DMS79 treated with DMSO at 0.1 percent for 48 hours (cell line): ENCODE measurements around the gene KRTAP10-7.
"Not testable (repeated sequence)": the region's sequence is repeated elsewhere in the genome, so short reads cannot be mapped to it uniquely, and the experiment has no call there.

Experiments used
- DNase-seq: peaks from one replicate; lab custom pipeline; 2025; lab: John Stamatoyannopoulos, UW

The KRTAP10-7 gene

DNA sequence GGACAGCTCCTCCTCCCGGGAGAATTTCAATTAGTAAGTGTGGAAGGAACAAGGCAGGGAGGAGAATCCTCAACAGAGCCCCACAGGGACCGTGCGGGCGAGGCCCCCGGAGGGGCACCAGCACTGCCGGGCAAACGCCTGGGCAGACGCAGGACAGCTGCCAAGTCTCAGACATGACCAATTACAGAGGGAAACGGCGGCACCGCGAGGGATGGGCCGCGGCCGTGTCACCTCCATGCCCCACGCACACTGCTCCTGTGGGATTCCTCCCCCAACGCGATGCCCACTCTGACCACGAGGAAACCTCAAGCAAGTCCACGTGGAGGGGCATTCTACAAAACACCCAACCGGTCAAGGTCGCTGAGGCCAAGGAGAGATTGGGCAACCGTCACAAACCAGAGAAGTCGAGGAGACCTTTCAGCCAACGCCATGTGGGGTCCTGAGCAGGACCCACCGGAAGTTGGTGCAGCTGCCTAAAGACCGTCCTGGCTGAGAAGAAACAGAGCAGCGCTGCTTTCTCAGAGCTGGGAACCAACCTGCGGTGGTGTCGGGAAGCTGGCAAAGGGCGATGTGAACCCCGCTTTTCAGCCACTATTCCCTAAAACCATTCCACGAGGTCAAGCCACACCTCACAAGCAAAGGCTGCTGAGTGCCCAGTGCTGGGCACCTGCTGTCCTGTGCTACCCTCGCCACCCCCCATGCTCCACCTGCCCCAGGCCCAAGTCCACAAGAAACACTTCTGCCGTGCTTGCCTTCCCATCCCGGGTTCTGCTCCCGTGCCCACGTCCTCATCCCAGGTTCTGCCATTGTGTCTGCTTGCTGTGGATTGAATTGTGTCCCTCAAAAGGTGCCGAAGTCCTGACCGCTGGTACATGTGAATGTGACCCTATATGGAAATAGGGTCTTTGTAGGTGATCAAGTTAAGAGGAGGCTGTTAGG lies 28.3 kb upstream of the KRTAP10-7 start:
- no peak for DNase-seq

DNA sequence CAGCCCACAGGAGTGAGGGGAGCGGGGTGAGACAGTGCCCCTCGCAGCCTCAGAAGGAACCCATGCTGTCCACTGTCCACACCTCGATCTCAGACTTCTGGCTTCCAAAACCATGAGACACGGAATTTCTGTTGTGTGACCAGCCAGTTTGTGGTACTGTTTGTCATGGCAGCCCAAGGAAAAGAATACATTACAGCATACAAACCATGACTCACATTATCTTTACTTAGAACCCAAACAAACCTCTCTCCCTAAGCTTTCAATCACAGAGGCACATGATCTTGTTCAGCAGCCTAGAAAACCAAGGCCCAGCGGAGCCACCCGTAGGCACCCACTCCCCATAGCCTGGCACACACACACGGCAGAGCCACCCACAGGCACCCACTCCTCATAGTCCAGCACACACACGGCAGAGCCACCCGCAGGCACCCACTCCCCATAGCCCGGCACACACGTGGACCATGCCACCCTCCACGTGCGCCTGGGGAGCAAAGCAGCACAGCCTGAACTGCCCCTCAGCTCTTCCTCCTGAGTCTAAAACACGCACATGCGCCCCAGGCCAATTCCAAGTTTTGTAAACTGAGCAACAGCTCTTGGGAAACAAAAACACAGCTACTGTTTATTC lies 27.3 kb upstream of the KRTAP10-7 start:
- DNase-seq, result no peak

DNA sequence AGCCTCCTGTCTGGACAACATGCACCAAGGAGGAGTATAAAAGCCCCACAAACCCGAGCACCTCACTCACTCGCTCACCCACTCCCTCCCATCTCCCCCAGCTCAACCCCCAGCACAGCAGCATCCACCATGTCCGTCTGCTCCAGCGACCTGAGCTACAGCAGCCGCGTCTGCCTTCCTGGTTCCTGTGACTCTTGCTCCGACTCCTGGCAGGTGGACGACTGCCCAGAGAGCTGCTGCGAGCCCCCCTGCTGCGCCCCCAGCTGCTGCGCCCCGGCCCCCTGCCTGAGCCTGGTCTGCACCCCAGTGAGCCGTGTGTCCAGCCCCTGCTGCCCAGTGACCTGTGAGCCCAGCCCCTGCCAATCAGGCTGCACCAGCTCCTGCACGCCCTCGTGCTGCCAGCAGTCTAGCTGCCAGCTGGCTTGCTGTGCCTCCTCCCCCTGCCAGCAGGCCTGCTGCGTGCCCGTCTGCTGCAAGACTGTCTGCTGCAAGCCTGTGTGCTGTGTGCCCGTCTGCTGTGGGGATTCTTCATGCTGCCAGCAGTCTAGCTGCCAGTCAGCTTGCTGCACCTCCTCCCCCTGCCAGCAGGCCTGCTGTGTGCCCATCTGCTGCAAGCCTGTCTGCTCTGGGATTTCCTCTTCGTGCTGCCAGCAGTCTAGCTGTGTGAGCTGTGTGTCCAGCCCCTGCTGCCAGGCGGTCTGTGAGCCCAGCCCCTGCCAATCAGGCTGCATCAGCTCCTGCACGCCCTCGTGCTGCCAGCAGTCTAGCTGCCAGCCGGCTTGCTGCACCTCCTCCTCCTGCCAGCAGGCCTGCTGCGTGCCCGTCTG lies 26.6 kb upstream of the KRTAP10-7 start, which contains the start of gene KRTAP10-4:
TSS of gene KRTAP10-4 (plus strand) at position 100 of the 827 bp plus-strand sequence. CDS start at position 130, 30 bp downstream.
- not testable (repeated sequence) for DNase-seq

GRCh38 chr21:44574457-44575306 lies 25.7 kb upstream of the KRTAP10-7 start:
- DNase-seq, result no peak

DNA sequence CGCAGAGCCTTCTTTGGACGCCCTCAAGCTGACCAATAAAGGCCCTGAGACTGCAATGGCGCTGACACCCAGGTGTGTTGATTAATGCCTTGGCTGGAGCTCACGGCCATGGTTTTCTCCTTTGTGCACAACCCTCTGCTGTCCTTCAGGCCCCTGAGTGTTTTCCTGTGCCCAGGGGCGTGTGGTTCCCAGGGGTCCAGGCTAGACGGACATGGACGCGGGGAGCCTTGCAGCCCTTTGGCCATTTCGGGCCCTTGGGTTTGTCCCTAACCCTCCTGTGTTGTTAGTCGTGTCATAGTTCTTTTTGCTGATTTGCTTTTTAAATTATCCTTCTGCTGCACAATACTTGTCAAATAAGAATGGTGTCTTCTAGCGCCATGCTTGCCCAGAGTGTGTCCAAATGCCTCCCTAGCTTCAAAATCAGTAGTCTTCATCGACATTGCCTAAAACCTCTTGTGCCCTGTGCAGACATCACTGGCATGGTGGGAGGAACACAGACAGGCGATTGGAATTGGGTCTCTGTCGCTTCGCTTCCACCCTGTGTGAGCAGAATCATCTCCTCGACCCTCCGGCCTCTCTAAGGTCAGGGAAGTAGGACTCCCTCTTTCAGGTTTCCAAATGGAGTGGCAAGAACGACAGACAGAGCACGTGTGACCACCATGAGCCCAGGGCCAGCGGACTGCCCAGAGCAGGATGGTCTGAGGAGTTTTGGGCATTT lies 24.9 kb upstream of the KRTAP10-7 start:
- DNase-seq, result no peak

- DNase-seq, result no peak
Measured at GRCh38 chr21:44576025-44576420, 24.4 kb upstream of the KRTAP10-7 start.

- no peak for DNase-seq
Measured at GRCh38 chr21:44578371-44579055, 21.9 kb upstream of the KRTAP10-7 start.

DNA sequence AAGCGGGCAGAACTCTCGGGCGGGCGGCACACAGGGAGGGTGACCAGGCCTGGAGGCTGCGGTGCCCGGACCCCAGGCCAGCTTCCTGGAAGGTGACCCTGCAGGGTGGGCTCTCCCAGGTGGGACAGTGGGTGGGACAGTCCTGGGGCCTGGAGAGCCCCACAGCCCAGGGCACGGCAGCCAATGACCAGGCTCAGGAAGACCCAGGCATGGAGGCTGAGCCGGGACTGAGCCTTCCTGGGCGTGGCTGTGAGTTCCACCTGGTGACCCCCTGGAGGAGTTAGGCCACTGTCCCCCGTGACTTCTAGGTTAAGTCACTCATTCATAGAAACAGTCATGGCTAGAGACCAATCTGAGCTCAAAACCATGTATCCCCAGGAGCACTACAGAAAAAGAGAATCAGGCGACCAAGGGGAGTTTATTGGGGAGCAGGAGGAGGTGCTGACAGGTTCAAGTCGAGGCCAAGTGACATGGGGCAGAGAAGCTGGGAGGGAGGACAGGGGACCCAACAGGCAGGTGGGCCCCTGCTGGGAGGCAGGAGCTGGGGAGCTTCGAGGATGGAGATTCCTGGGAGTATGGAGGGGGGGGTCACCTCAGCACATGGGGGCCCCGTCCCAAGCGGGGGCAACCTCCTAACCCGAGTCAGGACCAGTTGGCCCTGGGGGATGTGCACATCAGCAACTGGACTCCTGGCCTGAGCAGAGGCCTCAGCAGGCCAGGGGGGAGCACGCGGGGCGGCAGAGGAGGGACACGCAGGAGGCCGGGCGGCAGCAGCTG lies 21.2 kb upstream of the KRTAP10-7 start:
- DNase-seq, result no peak

DNA sequence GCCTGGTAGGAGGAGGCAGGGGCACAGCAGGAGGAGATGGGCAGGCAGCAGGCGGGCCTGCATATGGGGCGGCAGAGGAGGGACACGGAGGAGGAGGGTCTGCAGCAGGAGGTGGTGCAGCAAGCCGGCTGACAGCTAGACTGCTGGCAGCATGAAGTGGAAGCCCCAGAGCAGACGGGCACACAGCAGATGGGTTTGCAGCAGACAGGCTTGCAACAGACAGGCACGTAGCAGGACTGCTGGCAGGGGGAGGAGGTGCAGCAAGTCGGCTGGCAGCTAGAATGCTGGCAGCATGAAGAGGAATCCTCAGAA lies 20.6 kb upstream of the KRTAP10-7 start:
- no peak for DNase-seq

GRCh38 chr21:44580231-44580821 lies 20.1 kb upstream of the KRTAP10-7 start, which contains the start of gene KRTAP10-5:
TSS of gene KRTAP10-5 (minus strand) at chr21:44580604. CDS start at chr21:44580578, 26 bp downstream.
- not testable (repeated sequence) for DNase-seq

GRCh38 chr21:44581158-44581557 lies 19.2 kb upstream of the KRTAP10-7 start:
- DNase-seq, result no peak

DNA sequence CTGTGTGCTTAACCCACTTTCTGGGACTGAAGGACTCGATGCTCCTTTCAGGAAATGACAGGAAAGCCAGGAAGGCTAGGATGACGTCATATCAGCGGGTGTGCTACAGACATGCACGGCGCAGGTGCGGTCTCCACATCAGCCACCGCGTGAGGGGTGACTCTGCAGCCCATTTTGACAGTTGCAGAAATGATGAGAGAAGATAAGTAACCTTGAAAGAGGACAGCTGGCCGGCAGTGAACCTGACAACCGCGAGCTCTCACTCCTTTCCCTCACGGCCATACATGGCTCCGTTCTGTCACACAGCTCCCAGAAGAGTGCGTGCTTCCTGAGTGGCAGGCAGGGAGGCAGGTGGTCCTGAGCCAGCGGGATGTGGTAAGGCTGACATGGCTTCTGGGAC lies 18.3 kb upstream of the KRTAP10-7 start:
- no peak for DNase-seq

GRCh38 chr21:44583089-44583799 lies 17.2 kb upstream of the KRTAP10-7 start:
- DNase-seq, result no peak

- no peak for DNase-seq
Measured at GRCh38 chr21:44583800-44584147, 16.6 kb upstream of the KRTAP10-7 start.

DNA sequence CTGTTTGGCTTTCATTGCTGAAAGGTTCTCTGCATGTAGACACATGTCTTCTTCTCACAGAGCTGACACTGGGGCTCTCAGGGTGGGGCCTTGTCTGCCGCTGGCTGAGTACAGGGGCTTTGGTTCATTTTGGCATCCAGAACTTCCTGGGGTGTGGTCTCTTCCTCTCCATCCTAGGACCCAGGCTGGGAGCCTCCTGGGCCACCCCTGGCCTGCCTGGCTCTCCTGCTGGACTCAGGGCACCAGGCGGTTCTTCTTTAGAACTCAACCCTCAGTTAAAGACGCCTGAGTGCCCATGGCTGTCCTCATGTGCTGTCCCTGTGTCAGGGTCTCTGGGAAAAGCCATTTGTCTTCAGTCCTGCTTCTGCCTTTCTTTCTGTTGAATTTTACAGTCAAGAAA lies 14.5 kb upstream of the KRTAP10-7 start:
- DNase-seq, result no peak

- no peak for DNase-seq
Measured at GRCh38 chr21:44589094-44589493, 11.3 kb upstream of the KRTAP10-7 start.

- DNase-seq, result no peak
Measured at GRCh38 chr21:44589586-44590305, 10.7 kb upstream of the KRTAP10-7 start.

GRCh38 chr21:44590311-44590721 lies 10.1 kb upstream of the KRTAP10-7 start:
- no peak for DNase-seq
